ENCODE measurements around the gene SELE. TPM values are rescaled to one million over a fixed set of nuclear protein-coding genes. Genes with fewer than 3 reads are reported as not detected.

The SELE gene
- total and polyA plus RNA-seq, 4 donors, result 0.14 to 7.8 (median 4.1) TPM

DNA sequence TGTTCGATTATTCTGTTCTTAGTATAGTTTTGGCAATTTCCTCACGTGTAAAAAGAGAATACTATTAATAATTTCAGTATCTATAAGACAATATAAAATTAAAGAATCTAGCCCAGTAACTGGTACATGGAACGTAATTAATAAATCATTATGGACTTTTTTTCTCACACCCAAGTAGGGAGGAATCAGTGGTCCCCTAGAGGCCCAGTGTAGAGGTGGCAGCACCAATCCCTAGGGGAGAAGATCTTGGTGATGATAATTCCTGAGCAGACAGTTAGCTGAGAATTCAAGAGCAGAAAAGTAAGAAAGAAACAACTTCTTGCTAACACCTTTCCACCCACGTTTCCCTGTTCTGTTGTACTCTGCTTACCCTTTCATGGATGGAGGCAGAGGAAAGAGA, 19.7 kb upstream of the SELE start:
- Histone ChIP-seq H3K27me3 (ENCODE audit: control insufficient read depth, insufficient read depth, low read length) (no peaks in the 10 kb centered on the region), H3K4me1 (ENCODE audit: control insufficient read depth, insufficient read depth, low read length) (no peaks in the 10 kb centered on the region), H3K36me3 (ENCODE audit: control insufficient read depth, insufficient read depth, low read length) (no peaks in the 10 kb centered on the region), H3K27ac (ENCODE audit: low read depth, low read length) (no peak overlapping the region), H3K9me3 (ENCODE audit: control insufficient read depth, insufficient read depth, low read length) (no peaks in the 10 kb centered on the region), H3K4me3 (ENCODE audit: low read depth, low read length) (no peak overlapping the region)
- no peak for DNase-seq (ENCODE audit: low read depth in 4 of 6, low spot score in 6 of 6)
- WGBS (ENCODE audit: insufficient coverage), result no CpG with 5 or more reads among the region's 4 CpGs

GRCh38 chr1:169750041-169750440, 16.2 kb upstream of the SELE start:
- no peaks in the 10 kb centered on the region for H3K36me3 ChIP-seq (ENCODE audit: control insufficient read depth, insufficient read depth, low read length)
- H3K4me3 ChIP-seq (ENCODE audit: low read depth, low read length), result no peak overlapping the region
- DNase-seq (ENCODE audit: low read depth in 4 of 6, low spot score in 6 of 6), result no peak
- H3K9me3 ChIP-seq (ENCODE audit: control insufficient read depth, insufficient read depth, low read length), result no peaks in the 10 kb centered on the region
- no peaks in the 10 kb centered on the region for H3K4me1 ChIP-seq (ENCODE audit: control insufficient read depth, insufficient read depth, low read length)
- no peaks in the 10 kb centered on the region for H3K27me3 ChIP-seq (ENCODE audit: control insufficient read depth, insufficient read depth, low read length)
- WGBS (ENCODE audit: insufficient coverage), result 92% methylated on average over 1 of the region's 1 CpG
- H3K27ac ChIP-seq (ENCODE audit: low read depth, low read length), result no peak overlapping the region

DNA sequence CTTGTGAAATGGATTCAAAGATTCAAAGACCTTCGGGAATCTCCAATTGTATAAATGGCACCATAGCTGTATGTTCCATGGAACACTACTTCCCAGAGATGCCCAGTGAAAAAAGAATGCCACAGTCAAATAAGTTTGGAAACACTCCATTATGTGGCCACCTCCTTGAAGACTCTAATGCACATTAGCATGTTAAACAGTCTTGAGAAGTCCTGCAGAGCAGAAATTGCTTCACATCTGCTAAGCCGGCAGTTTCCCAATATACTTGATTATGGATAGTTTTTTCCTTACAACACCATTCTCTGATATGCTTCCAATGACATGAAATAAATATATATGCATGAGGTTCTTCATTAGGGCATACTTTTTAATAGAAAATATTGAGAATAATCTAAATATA, 12.7 kb upstream of the SELE start:
- DNase-seq (ENCODE audit: low read depth in 4 of 6, low spot score in 6 of 6), result peak in 1 of 6 donors; percentile 11
- Histone ChIP-seq H3K4me1 (ENCODE audit: control insufficient read depth, insufficient read depth, low read length) (no peaks in the 10 kb centered on the region), H3K36me3 (ENCODE audit: control insufficient read depth, insufficient read depth, low read length) (no peaks in the 10 kb centered on the region), H3K27me3 (ENCODE audit: control insufficient read depth, insufficient read depth, low read length) (no peaks in the 10 kb centered on the region), H3K4me3 (ENCODE audit: low read depth, low read length) (no peak overlapping the region), H3K9me3 (ENCODE audit: control insufficient read depth, insufficient read depth, low read length) (no peaks in the 10 kb centered on the region), H3K27ac (ENCODE audit: low read depth, low read length) (no peak overlapping the region)
- WGBS (ENCODE audit: insufficient coverage), result 100% methylated on average over 1 of the region's 2 CpGs

DNA sequence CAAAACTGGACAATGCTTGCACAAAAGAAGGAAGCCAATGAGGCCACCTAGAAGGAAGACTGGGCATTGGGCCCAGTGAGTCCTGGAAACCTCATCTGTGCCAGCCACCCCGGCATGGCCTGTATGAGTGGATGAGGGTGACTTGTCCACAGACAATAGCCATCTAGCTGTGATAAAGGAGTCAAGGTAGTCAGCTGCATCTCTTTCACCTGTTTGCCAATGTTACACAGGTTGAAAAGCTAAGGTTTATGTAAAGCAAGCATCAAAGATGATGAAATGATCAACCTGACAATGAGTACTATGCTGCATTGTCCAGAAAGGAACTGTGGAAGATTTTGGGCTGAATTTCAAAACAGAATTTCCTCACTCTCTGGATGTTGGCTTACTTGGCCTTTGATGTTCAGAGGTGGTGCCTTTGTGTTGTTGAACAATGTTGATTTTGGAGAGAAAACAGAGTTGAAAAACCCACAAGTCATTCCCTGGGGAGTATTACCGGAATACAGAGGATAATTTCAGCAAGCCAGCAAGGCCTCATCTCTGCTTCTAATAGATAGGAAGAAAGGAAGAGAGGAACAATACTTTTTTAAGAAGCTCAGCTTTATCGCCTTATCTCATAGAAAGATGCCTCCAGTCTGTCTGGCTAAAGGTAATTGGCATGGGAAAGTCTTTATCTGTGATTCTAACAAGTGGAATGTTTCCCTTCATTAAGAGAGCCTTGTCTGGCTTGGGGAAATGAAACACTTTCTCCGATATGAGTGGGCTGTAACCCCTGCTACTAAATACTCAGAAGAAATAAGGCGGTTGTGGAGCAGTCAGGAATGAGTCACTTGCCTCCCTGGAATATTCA, 11.4 kb upstream of the SELE start:
- DNase-seq (ENCODE audit: low read depth in 4 of 6, low spot score in 6 of 6), result peak in 1 of 6 donors; percentile 70
- H3K4me3 ChIP-seq (ENCODE audit: low read depth, low read length), result no peak overlapping the region
- H3K36me3 ChIP-seq (ENCODE audit: control insufficient read depth, insufficient read depth, low read length), result no peaks in the 10 kb centered on the region
- peak overlapping the region; percentile 62 for H3K27ac ChIP-seq (ENCODE audit: low read depth, low read length)
- WGBS (ENCODE audit: insufficient coverage), result 40% methylated on average over 1 of the region's 5 CpGs
- H3K27me3 ChIP-seq (ENCODE audit: control insufficient read depth, insufficient read depth, low read length), result no peaks in the 10 kb centered on the region
- H3K4me1 ChIP-seq (ENCODE audit: control insufficient read depth, insufficient read depth, low read length), result no peaks in the 10 kb centered on the region
- no peaks in the 10 kb centered on the region for H3K9me3 ChIP-seq (ENCODE audit: control insufficient read depth, insufficient read depth, low read length)

- 91% methylated on average over 4 of the region's 6 CpGs for WGBS (ENCODE audit: insufficient coverage)
- Histone ChIP-seq H3K27ac (ENCODE audit: low read depth, low read length) (peak overlapping the region; percentile 30), H3K9me3 (ENCODE audit: control insufficient read depth, insufficient read depth, low read length) (no peaks in the 10 kb centered on the region), H3K4me3 (ENCODE audit: low read depth, low read length) (no peak overlapping the region), H3K4me1 (ENCODE audit: control insufficient read depth, insufficient read depth, low read length) (no peaks in the 10 kb centered on the region), H3K27me3 (ENCODE audit: control insufficient read depth, insufficient read depth, low read length) (no peaks in the 10 kb centered on the region), H3K36me3 (ENCODE audit: control insufficient read depth, insufficient read depth, low read length) (no peaks in the 10 kb centered on the region)
- peak in 1 of 6 donors; percentile 38 for DNase-seq (ENCODE audit: low read depth in 4 of 6, low spot score in 6 of 6)
These were observed 8.0 kb upstream of the SELE start for GRCh38 chr1:169741666-169742394.

- Histone ChIP-seq H3K4me1 (ENCODE audit: control insufficient read depth, insufficient read depth, low read length) (no peaks in the 10 kb centered on the region), H3K27me3 (ENCODE audit: control insufficient read depth, insufficient read depth, low read length) (no peaks in the 10 kb centered on the region), H3K4me3 (ENCODE audit: low read depth, low read length) (no peak overlapping the region), H3K36me3 (ENCODE audit: control insufficient read depth, insufficient read depth, low read length) (no peaks in the 10 kb centered on the region), H3K9me3 (ENCODE audit: control insufficient read depth, insufficient read depth, low read length) (no peaks in the 10 kb centered on the region), H3K27ac (ENCODE audit: low read depth, low read length) (peak overlapping the region; percentile 53)
- peak in 2 of 6 donors; percentile 26 to 27 for DNase-seq (ENCODE audit: low read depth in 4 of 6, low spot score in 6 of 6)
- WGBS (ENCODE audit: insufficient coverage), result 74% methylated on average over 4 of the region's 5 CpGs
These were observed 6.1 kb upstream of the SELE start for GRCh38 chr1:169739980-169740379.

GRCh38 chr1:169731446-169731845, 2.4 kb downstream of the SELE start:
- no peaks in the 10 kb centered on the region for H3K9me3 ChIP-seq (ENCODE audit: control insufficient read depth, insufficient read depth, low read length)
- no peak overlapping the region for H3K4me3 ChIP-seq (ENCODE audit: low read depth, low read length)
- no peak for DNase-seq (ENCODE audit: low read depth in 4 of 6, low spot score in 6 of 6)
- 89% methylated on average over 3 of the region's 4 CpGs for WGBS (ENCODE audit: insufficient coverage)
- H3K27me3 ChIP-seq (ENCODE audit: control insufficient read depth, insufficient read depth, low read length), result no peaks in the 10 kb centered on the region
- no peaks in the 10 kb centered on the region for H3K4me1 ChIP-seq (ENCODE audit: control insufficient read depth, insufficient read depth, low read length)
- H3K27ac ChIP-seq (ENCODE audit: low read depth, low read length), result no peak overlapping the region
- no peaks in the 10 kb centered on the region for H3K36me3 ChIP-seq (ENCODE audit: control insufficient read depth, insufficient read depth, low read length)

DNA sequence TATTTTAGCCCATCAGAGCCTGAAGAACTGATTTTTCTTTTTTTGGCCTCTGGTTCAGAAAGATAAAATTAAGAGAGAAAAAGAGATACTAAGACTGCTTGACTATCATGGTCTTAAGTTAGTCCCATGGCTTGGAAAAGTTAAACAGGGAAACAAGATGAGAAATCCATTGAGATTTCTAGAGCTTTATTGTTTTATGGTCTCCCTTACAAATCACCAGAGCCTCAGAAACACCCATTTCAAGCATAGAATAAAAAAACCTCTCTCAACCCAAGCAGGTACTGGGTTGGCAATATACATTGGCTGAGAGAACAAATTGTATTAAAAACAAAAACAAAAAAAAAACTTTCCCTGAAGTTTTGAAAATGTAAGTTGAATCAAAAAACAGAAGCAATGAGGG, 3.9 kb downstream of the SELE start:
- no peak overlapping the region for H3K27ac ChIP-seq (ENCODE audit: low read depth, low read length)
- no peak overlapping the region for H3K4me3 ChIP-seq (ENCODE audit: low read depth, low read length)
- no peaks in the 10 kb centered on the region for H3K27me3 ChIP-seq (ENCODE audit: control insufficient read depth, insufficient read depth, low read length)
- no peak for DNase-seq (ENCODE audit: low read depth in 4 of 6, low spot score in 6 of 6)
- H3K36me3 ChIP-seq (ENCODE audit: control insufficient read depth, insufficient read depth, low read length), result no peaks in the 10 kb centered on the region
- H3K9me3 ChIP-seq (ENCODE audit: control insufficient read depth, insufficient read depth, low read length), result no peaks in the 10 kb centered on the region
- H3K4me1 ChIP-seq (ENCODE audit: control insufficient read depth, insufficient read depth, low read length), result no peaks in the 10 kb centered on the region

DNA sequence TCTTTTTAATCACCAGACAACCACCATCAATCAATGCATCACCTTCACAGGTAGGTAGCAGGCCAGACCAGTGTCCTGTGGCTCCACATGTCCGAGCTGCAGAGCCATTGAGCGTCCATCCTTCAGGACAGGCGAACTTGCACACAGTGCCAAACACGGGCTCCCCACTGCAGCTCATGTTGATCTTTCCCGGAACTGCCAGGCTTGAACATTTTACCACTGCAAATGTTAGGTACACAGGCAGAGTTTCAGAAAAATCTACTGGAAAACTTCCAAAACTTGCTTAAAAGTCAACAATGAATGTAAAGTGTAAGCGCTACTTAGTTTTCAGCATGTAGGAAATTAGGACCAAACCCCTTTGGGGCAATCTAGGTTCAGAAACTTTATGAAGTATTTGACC, 6.6 kb downstream of the SELE start:
- H3K9me3 ChIP-seq (ENCODE audit: control insufficient read depth, insufficient read depth, low read length), result no peaks in the 10 kb centered on the region
- H3K27me3 ChIP-seq (ENCODE audit: control insufficient read depth, insufficient read depth, low read length), result no peaks in the 10 kb centered on the region
- no peak for DNase-seq (ENCODE audit: low read depth in 4 of 6, low spot score in 6 of 6)
- H3K36me3 ChIP-seq (ENCODE audit: control insufficient read depth, insufficient read depth, low read length), result no peaks in the 10 kb centered on the region
- H3K27ac ChIP-seq (ENCODE audit: low read depth, low read length), result no peak overlapping the region
- H3K4me3 ChIP-seq (ENCODE audit: low read depth, low read length), result no peak overlapping the region
- WGBS (ENCODE audit: insufficient coverage), result 97% methylated on average over 5 of the region's 6 CpGs
- H3K4me1 ChIP-seq (ENCODE audit: control insufficient read depth, insufficient read depth, low read length), result no peaks in the 10 kb centered on the region

DNA sequence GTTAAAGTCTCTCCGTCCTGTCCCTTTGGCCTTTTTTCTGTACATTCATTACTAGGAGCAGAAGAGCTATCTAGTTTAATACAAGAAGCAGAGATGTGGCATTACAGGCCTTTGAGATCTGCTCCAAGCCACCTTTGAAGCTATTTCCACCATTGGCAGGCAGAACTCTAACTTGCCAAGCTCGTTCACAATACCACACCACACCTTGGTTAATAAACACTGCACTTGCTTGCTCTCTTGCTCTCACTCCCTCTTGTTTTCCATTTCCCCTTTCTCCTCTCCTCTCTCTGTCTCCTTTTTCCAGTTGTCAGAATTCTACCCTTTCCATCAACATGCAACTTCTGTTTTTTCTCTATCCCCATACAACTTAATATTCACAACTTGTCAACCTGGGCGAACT, 7.0 kb downstream of the SELE start:
- Histone ChIP-seq H3K9me3 (ENCODE audit: control insufficient read depth, insufficient read depth, low read length) (no peaks in the 10 kb centered on the region), H3K4me3 (ENCODE audit: low read depth, low read length) (no peak overlapping the region), H3K27me3 (ENCODE audit: control insufficient read depth, insufficient read depth, low read length) (no peaks in the 10 kb centered on the region), H3K27ac (ENCODE audit: low read depth, low read length) (no peak overlapping the region), H3K4me1 (ENCODE audit: control insufficient read depth, insufficient read depth, low read length) (no peaks in the 10 kb centered on the region), H3K36me3 (ENCODE audit: control insufficient read depth, insufficient read depth, low read length) (no peaks in the 10 kb centered on the region)
- no peak for DNase-seq (ENCODE audit: low read depth in 4 of 6, low spot score in 6 of 6)
- 78% methylated on average over 1 of the region's 3 CpGs for WGBS (ENCODE audit: insufficient coverage)

Measured in spinal cord (tissue), 10 donors.